ENCODE results near the gene PLCB4. TPM values are rescaled to one million over a fixed set of nuclear protein-coding genes. Genes with fewer than 3 reads are reported as not detected.

The PLCB4 gene
- total and polyA plus RNA-seq, 7 experiments from 2014 or later: 0.05 to 0.09 TPM; not detected in 5

DNA sequence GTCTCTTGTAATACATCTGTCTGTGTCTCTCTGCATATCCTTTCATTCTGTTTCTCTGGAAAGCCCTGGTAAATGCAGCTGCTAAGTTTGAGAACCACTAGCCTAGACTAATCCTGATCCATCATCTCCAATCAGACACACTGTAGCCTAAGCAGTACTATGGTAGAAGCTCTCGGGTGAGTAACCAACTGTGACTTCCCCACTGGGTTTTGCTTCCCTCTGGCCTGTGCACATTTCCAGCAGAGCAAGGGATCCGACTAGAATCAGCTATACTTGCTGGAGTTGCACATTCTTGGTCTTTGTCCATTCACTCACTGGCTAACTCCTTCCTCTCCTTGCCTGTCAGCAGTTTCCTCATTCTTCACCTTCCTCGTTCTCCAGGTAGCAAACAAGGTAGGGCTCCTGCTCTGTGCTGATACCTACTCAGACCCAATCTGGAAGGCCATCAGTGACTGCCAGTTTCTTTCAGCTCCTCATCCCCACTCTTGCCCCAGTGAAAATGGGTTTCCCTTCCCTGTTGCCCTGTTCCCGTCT is 184.2 kb downstream of the PLCB4 start:
- Mint-ChIP-seq H3K27ac (no peak overlapping the region), H3K27me3 (no peaks in the 10 kb centered on the region), H3K36me3 (no peaks in the 10 kb centered on the region), H3K4me1 (no peaks in the 10 kb centered on the region), H3K4me3 (no peak overlapping the region), H3K9me3 (peaks cover 0 to 10% (median 0%) of the 10 kb centered on the region in 11 donors)
- DNase-seq (no peak), ATAC-seq (no peak)
- ChIA-PET POLR2A (no interaction called here), CTCF (interaction anchor here (0.6 kb wide), 1 partner anchor 29 kb away, joined by 3 read pairs; no protein-coding TSS in a partner anchor)
- Histone ChIP-seq H3K9me3 (ENCODE audit: control insufficient read depth in 2 of 3, low read length in 3 of 3) (no peaks in the 10 kb centered on the region), H3K4me1 (ENCODE audit: control insufficient read depth in 2 of 2, insufficient read depth in 2 of 2, low read length in 2 of 2) (no peaks in the 10 kb centered on the region), H3K27ac (ENCODE audit: low read depth, low read length) (no peak overlapping the region), H3K36me3 (ENCODE audit: control insufficient read depth in 2 of 3, insufficient read depth in 3 of 3, low read length in 3 of 3) (no peaks in the 10 kb centered on the region), H3K27me3 (ENCODE audit: control insufficient read depth in 2 of 2, insufficient read depth in 2 of 2, low read length in 2 of 2) (no peaks in the 10 kb centered on the region), H3K4me3 (ENCODE audit: low read length) (no peak overlapping the region)
- intact Hi-C loops (cut with micrococcal nuclease): no loop called here

DNA sequence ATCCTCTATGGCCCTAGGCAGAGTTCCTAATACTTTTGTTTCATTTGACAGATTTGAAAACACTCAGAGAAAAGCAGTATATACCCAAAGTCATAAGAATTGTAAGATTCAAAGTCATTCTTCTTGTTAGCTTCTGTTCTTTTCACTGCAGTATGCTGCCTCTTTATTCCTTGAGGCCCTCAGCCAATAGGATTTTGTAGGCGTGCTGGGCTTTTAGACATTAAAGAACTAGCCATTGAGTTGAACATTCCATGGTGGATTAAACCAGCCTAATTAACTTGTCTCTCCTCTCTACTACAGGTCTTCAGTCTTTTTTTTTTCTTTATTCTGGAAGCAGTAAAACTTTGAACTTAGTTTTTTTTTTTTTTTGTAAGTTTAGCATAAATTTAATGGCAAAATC is 186.3 kb downstream of the PLCB4 start:
- Histone ChIP-seq H3K4me1 (ENCODE audit: control insufficient read depth in 2 of 2, insufficient read depth in 2 of 2, low read length in 2 of 2) (no peaks in the 10 kb centered on the region), H3K36me3 (ENCODE audit: control insufficient read depth in 2 of 3, insufficient read depth in 3 of 3, low read length in 3 of 3) (no peaks in the 10 kb centered on the region), H3K9me3 (ENCODE audit: control insufficient read depth in 2 of 3, low read length in 3 of 3) (no peaks in the 10 kb centered on the region), H3K27ac (ENCODE audit: low read depth, low read length) (no peak overlapping the region), H3K4me3 (ENCODE audit: low read length) (no peak overlapping the region), H3K27me3 (ENCODE audit: control insufficient read depth in 2 of 2, insufficient read depth in 2 of 2, low read length in 2 of 2) (no peaks in the 10 kb centered on the region)
- DNase-seq (no peak), ATAC-seq (no peak)
- Mint-ChIP-seq H3K4me1 (no peaks in the 10 kb centered on the region), H3K27ac (no peak overlapping the region), H3K9me3 (peaks cover 0 to 10% (median 0%) of the 10 kb centered on the region in 11 donors), H3K36me3 (no peaks in the 10 kb centered on the region), H3K4me3 (no peak overlapping the region), H3K27me3 (no peaks in the 10 kb centered on the region)
- intact Hi-C loops (cut with micrococcal nuclease): no loop called here
- POLR2A ChIA-PET: no interaction called here
- CTCF ChIA-PET: no interaction called here

DNA sequence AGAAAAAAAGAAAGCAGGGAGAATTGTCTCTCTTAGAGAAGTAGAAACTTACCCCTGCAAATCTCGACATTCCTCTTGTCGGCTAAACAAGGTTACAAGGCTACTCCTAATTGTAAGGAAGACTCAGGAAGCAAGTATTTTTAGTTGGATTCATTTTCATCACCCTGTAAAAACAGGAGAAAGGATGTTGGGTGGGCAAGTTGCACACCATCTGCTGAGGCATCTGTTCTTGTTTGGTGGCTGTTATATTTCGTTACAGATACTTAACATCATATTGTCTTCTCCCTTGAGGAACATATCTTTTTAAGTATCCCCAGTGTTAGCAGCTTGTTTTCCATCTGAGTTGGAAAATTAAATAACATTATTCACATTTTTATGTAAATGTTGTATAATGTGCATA is 187.5 kb downstream of the PLCB4 start:
- H3K27ac ChIP-seq (ENCODE audit: low read depth, low read length): no peak overlapping the region
- no peaks in the 10 kb centered on the region for H3K27me3 ChIP-seq (ENCODE audit: control insufficient read depth in 2 of 2, insufficient read depth in 2 of 2, low read length in 2 of 2)
- Mint-ChIP-seq H3K4me1 (no peaks in the 10 kb centered on the region), H3K27ac (no peak overlapping the region), H3K9me3 (peaks cover 0 to 10% (median 0%) of the 10 kb centered on the region in 11 donors), H3K36me3 (no peaks in the 10 kb centered on the region), H3K27me3 (no peaks in the 10 kb centered on the region), H3K4me3 (no peak overlapping the region)
- DNase-seq: no peak
- H3K9me3 ChIP-seq (ENCODE audit: control insufficient read depth in 2 of 3, low read length in 3 of 3): no peaks in the 10 kb centered on the region
- intact Hi-C loops (cut with micrococcal nuclease): no loop called here
- H3K4me3 ChIP-seq (ENCODE audit: low read length): no peak overlapping the region
- CTCF ChIA-PET: no interaction called here
- no peak for ATAC-seq
- no peaks in the 10 kb centered on the region for H3K36me3 ChIP-seq (ENCODE audit: control insufficient read depth in 2 of 3, insufficient read depth in 3 of 3, low read length in 3 of 3)
- H3K4me1 ChIP-seq (ENCODE audit: control insufficient read depth in 2 of 2, insufficient read depth in 2 of 2, low read length in 2 of 2): no peaks in the 10 kb centered on the region
- POLR2A ChIA-PET: no interaction called here

DNA sequence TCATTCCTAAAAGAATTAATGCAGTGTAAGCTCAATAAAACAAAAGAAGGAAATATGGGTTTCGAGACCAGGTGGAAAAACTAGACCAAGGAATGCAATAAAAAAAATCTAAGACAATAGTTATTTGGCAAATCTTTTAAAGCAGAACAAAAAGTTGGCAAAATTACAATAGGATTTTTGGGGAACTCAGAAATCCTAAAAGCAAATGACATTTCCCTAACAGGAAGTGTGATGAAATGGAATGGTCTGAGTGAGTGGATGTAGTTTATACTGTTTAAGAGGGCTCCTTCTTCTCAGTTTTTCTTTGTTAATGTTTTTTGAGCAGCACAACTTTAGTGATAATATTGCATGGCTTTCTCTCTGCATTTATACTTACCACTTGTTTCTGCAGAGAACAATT is 190.0 kb downstream of the PLCB4 start:
- DNase-seq (no peak), ATAC-seq (no peak)
- intact Hi-C loops (cut with micrococcal nuclease): no loop called here
- H3K27ac Mint-ChIP-seq: no peak overlapping the region
- H3K4me3 ChIP-seq (ENCODE audit: low read length): no peak overlapping the region
- no peaks in the 10 kb centered on the region for H3K4me1 ChIP-seq (ENCODE audit: control insufficient read depth in 2 of 2, insufficient read depth in 2 of 2, low read length in 2 of 2)
- H3K36me3 ChIP-seq (ENCODE audit: control insufficient read depth in 2 of 3, insufficient read depth in 3 of 3, low read length in 3 of 3): no peaks in the 10 kb centered on the region
- H3K36me3 Mint-ChIP-seq: peaks cover 0 to 5% (median 0%) of the 10 kb centered on the region in 5 donors
- no peaks in the 10 kb centered on the region for H3K9me3 ChIP-seq (ENCODE audit: control insufficient read depth in 2 of 3, low read length in 3 of 3)
- H3K27me3 ChIP-seq (ENCODE audit: control insufficient read depth in 2 of 2, insufficient read depth in 2 of 2, low read length in 2 of 2): no peaks in the 10 kb centered on the region
- CTCF ChIA-PET: no interaction called here
- no peaks in the 10 kb centered on the region for H3K27me3 Mint-ChIP-seq
- H3K27ac ChIP-seq (ENCODE audit: low read depth, low read length): no peak overlapping the region
- no peaks in the 10 kb centered on the region for H3K4me1 Mint-ChIP-seq
- no peak overlapping the region for H3K4me3 Mint-ChIP-seq
- POLR2A ChIA-PET: no interaction called here
- peaks cover 0 to 9% (median 3%) of the 10 kb centered on the region in 11 donors for H3K9me3 Mint-ChIP-seq

DNA sequence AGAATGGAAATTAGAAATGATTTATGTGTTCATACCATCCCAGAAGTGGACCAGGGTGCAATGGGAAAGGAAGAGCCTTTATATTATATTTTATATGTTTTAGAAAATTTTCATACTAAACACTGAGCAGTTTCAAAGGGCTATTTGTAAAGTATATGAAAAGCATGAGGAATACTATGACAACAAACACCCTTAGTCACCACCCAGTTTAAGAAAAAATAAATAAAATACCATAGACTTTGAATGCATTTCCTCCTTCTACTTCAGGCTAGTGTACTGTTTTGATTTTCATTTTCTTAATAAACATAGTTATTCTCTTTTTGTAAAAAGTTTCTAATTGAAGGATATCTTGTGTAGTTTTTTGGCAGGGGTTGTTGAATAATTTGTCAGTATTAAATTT is 191.1 kb downstream of the PLCB4 start:
- no peaks in the 10 kb centered on the region for H3K9me3 ChIP-seq (ENCODE audit: control insufficient read depth in 2 of 3, low read length in 3 of 3)
- H3K27me3 ChIP-seq (ENCODE audit: control insufficient read depth in 2 of 2, insufficient read depth in 2 of 2, low read length in 2 of 2): no peaks in the 10 kb centered on the region
- ChIA-PET POLR2A (no interaction called here), CTCF (no interaction called here)
- H3K36me3 ChIP-seq (ENCODE audit: control insufficient read depth in 2 of 3, insufficient read depth in 3 of 3, low read length in 3 of 3): no peaks in the 10 kb centered on the region
- no peaks in the 10 kb centered on the region for H3K4me1 ChIP-seq (ENCODE audit: control insufficient read depth in 2 of 2, insufficient read depth in 2 of 2, low read length in 2 of 2)
- H3K4me1 Mint-ChIP-seq: no peaks in the 10 kb centered on the region
- H3K27ac ChIP-seq (ENCODE audit: low read depth, low read length): no peak overlapping the region
- ATAC-seq (no peak), DNase-seq (no peak)
- intact Hi-C loops (cut with micrococcal nuclease): no loop called here
- H3K9me3 Mint-ChIP-seq: peaks cover 0 to 9% (median 3%) of the 10 kb centered on the region in 11 donors
- no peak overlapping the region for H3K4me3 Mint-ChIP-seq
- H3K4me3 ChIP-seq (ENCODE audit: low read length): no peak overlapping the region
- H3K27ac Mint-ChIP-seq: no peak overlapping the region
- H3K36me3 Mint-ChIP-seq: peaks cover 0 to 5% (median 0%) of the 10 kb centered on the region in 5 donors
- H3K27me3 Mint-ChIP-seq: no peaks in the 10 kb centered on the region

DNA sequence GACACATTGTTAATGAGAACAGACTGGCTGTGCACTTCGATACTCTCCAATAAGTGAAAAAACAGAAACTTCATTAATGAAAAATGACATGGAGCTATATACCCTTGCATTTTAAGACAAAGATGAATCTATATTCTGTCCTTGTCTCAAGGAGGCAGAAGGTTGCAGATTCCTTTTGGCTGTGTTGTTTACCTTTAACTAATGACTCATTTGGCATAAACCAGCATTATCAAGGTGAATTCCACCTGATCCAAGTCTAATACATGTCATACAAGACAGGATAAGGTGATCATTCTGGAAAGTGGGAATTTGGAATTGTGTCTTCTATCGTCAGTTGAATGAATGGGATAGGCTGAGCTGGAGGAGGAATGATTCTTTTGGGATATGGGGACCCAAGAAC is 192.9 kb downstream of the PLCB4 start:
- intact Hi-C loops (cut with micrococcal nuclease): no loop called here
- Mint-ChIP-seq H3K27me3 (no peaks in the 10 kb centered on the region), H3K27ac (no peak overlapping the region), H3K4me3 (no peak overlapping the region), H3K36me3 (peaks cover 0 to 5% (median 0%) of the 10 kb centered on the region in 5 donors), H3K4me1 (no peaks in the 10 kb centered on the region), H3K9me3 (peaks cover 0 to 9% (median 1%) of the 10 kb centered on the region in 11 donors)
- no peaks in the 10 kb centered on the region for H3K4me1 ChIP-seq (ENCODE audit: control insufficient read depth in 2 of 2, insufficient read depth in 2 of 2, low read length in 2 of 2)
- DNase-seq (no peak), ATAC-seq (no peak)
- ChIA-PET POLR2A (no interaction called here), CTCF (no interaction called here)
- no peaks in the 10 kb centered on the region for H3K27me3 ChIP-seq (ENCODE audit: control insufficient read depth in 2 of 2, insufficient read depth in 2 of 2, low read length in 2 of 2)
- H3K9me3 ChIP-seq (ENCODE audit: control insufficient read depth in 2 of 3, low read length in 3 of 3): no peaks in the 10 kb centered on the region
- H3K4me3 ChIP-seq (ENCODE audit: low read length): no peak overlapping the region
- no peaks in the 10 kb centered on the region for H3K36me3 ChIP-seq (ENCODE audit: control insufficient read depth in 2 of 3, insufficient read depth in 3 of 3, low read length in 3 of 3)
- no peak overlapping the region for H3K27ac ChIP-seq (ENCODE audit: low read depth, low read length)

DNA sequence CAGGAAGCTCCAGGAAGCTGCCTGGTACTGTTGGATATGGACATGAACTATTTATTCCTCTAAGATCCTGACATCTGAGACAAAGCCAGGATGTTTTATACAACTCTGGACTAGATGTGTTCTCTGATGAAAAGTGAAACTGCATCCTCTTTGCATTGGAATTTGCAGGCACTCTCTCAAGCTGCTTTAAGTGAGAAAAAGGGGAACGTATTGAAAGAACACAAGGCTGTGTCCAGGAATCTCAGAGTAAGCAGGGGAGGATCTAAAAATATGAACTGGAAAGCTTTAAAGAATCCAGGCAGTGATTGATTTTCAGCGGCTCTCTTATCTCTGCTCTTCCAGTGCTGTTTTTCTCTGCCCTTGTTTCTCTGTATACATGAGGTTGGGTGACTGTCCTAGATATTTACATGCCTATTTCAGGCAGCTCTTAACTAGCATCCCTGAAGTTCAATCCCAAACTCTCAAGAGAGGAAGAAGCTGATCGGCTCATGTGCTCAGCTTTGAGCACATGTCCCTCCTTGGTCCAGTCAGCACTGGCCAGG is 193.8 kb downstream of the PLCB4 start:
- H3K9me3 ChIP-seq (ENCODE audit: control insufficient read depth in 2 of 3, low read length in 3 of 3): no peaks in the 10 kb centered on the region
- Mint-ChIP-seq H3K27me3 (no peaks in the 10 kb centered on the region), H3K4me1 (no peaks in the 10 kb centered on the region), H3K4me3 (no peak overlapping the region), H3K9me3 (peaks cover 0 to 9% (median 0%) of the 10 kb centered on the region in 11 donors), H3K27ac (no peak overlapping the region), H3K36me3 (peaks cover 0 to 5% (median 0%) of the 10 kb centered on the region in 5 donors)
- no peak overlapping the region for H3K4me3 ChIP-seq (ENCODE audit: low read length)
- POLR2A ChIA-PET: no interaction called here
- CTCF ChIA-PET: no interaction called here
- no peaks in the 10 kb centered on the region for H3K36me3 ChIP-seq (ENCODE audit: control insufficient read depth in 2 of 3, insufficient read depth in 3 of 3, low read length in 3 of 3)
- no peak overlapping the region for H3K27ac ChIP-seq (ENCODE audit: low read depth, low read length)
- DNase-seq: no peak
- no peak for ATAC-seq
- H3K4me1 ChIP-seq (ENCODE audit: control insufficient read depth in 2 of 2, insufficient read depth in 2 of 2, low read length in 2 of 2): no peaks in the 10 kb centered on the region
- no peaks in the 10 kb centered on the region for H3K27me3 ChIP-seq (ENCODE audit: control insufficient read depth in 2 of 2, insufficient read depth in 2 of 2, low read length in 2 of 2)
- intact Hi-C loops (cut with micrococcal nuclease): no loop called here

All from naive thymus-derived CD4-positive, alpha-beta T cell (primary cell).